ENCODE data around the gene ZNF786.
"Not testable (repeated sequence)": the region's sequence is repeated elsewhere in the genome, so short reads cannot be mapped to it uniquely, and the experiment has no call there.

Gene ZNF786

GRCh38 chr7:149077594-149077993 lies 12.9 kb downstream of the ZNF786 start:
- no peak for DNase-seq

GRCh38 chr7:149075286-149075685 lies 15.2 kb downstream of the ZNF786 start:
- no peak for DNase-seq

GRCh38 chr7:149074116-149074885 lies 16.2 kb downstream of the ZNF786 start:
- peak in 1 of 5 experiments; percentile 43 for DNase-seq

- DNase-seq, result no peak
These were observed 18.1 kb downstream of the ZNF786 start for GRCh38 chr7:149072438-149072775.

GRCh38 chr7:149071641-149072437 lies 18.7 kb downstream of the ZNF786 start:
- peak; percentile 17 to 76 (median 40) for DNase-seq

GRCh38 chr7:149071182-149071635 lies 19.3 kb downstream of the ZNF786 start:
- no peak for DNase-seq

- no peak for DNase-seq
These were observed 20.0 kb downstream of the ZNF786 start for GRCh38 chr7:149070372-149071125.

GRCh38 chr7:149067869-149068268 lies 22.6 kb downstream of the ZNF786 start:
- DNase-seq, result peak in 1 of 5 experiments; percentile 26

- DNase-seq, result no peak
These were observed 27.0 kb downstream of the ZNF786 start for GRCh38 chr7:149063476-149063875.

GRCh38 chr7:149062217-149062899 lies 28.2 kb downstream of the ZNF786 start:
- not testable (repeated sequence) for DNase-seq

GRCh38 chr7:149060156-149060555 lies 30.4 kb downstream of the ZNF786 start:
- no peak for DNase-seq

- DNase-seq, result no peak
These were observed 36.6 kb downstream of the ZNF786 start for GRCh38 chr7:149053885-149054284.

GRCh38 chr7:149053384-149053783 lies 37.1 kb downstream of the ZNF786 start:
- no peak for DNase-seq

GRCh38 chr7:149050941-149051340 lies 39.6 kb downstream of the ZNF786 start:
- DNase-seq, result no peak

- DNase-seq, result no peak
These were observed 41.7 kb downstream of the ZNF786 start for GRCh38 chr7:149048805-149049204.

GRCh38 chr7:149046416-149046815 lies 44.1 kb downstream of the ZNF786 start:
- DNase-seq, result no peak

- DNase-seq, result no peak
These were observed 46.6 kb downstream of the ZNF786 start for GRCh38 chr7:149043936-149044335.

GRCh38 chr7:149041350-149041749 lies 49.2 kb downstream of the ZNF786 start:
- DNase-seq, result no peak

- not testable (repeated sequence) for DNase-seq
These were observed 51.9 kb downstream of the ZNF786 start for GRCh38 chr7:149038641-149039040.

GRCh38 chr7:149036676-149037075 lies 53.8 kb downstream of the ZNF786 start:
- no peak for DNase-seq

GRCh38 chr7:149031353-149031910 lies 59.1 kb downstream of the ZNF786 start:
- no peak for DNase-seq

GRCh38 chr7:149030439-149030838 lies 60.1 kb downstream of the ZNF786 start:
- DNase-seq, result not testable (repeated sequence)

Measured in T-helper 2 cell (primary cell).